T-helper 2 cell (primary cell): ENCODE data around the gene SCUBE3.

ENCODE experiments used
- DNase-seq, 5 experiments: peaks; one replicate each; pipeline versions ENCODE4 v3.0.0 to v3.0.0-alpha.2; 2012 to 2022
- total RNA-seq, 2 donors: gene quantifications; one replicate each; lab custom pipeline; 2026; lab: John Stamatoyannopoulos, UW

Gene SCUBE3
- 0 reads per million in 2 donors for total RNA-seq

DNA sequence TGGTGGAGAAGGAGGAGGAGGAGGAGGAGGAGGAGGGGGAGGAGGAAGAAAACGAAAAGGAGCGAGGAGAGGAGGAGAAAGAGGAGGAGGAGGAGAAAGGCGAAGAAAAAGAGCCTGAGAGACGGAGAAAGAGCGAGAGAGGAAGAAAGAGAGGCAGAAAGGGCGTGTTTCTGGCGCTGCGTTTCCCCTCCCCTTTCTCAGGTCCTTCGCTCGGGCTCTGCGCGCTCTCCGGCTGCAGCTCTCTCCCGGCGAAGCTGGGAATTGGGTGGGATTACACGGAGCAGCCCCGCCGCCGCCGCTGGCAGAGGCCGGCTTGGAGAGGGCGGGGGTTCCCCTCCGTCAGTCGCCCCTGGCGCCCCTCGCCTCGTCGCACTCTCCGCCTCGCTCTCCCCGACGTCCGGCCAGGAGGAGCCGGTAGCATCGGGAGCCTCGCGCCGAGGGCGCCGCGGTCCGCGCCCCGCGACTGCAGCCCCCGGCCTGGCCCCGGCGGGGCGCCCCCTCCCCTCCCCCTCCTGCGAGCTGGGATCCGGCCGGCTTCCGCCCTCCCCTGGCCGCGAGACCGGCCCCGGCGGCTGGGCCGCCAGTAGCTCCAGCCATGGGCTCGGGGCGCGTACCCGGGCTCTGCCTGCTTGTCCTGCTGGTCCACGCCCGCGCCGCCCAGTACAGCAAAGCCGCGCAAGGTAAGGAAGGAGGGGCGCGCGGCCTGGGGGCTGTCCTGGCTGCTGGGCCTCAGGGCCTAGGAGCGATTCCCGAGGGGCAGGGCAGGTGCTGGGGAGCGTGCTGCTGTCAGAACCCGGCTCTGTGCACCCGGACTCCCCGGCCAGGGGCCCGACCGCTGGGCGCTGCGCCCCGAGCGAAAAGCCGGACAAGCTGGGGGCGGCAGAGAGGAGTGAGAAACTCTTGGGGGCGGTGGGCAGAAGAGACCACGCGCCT, at the start of gene SCUBE3:
SCUBE3 (plus strand) TSS at position 133 of the 933 bp plus-strand sequence; CDS start at position 596, 463 bp downstream.
- peak in 1 of 5 experiments; percentile 38 for DNase-seq

DNA sequence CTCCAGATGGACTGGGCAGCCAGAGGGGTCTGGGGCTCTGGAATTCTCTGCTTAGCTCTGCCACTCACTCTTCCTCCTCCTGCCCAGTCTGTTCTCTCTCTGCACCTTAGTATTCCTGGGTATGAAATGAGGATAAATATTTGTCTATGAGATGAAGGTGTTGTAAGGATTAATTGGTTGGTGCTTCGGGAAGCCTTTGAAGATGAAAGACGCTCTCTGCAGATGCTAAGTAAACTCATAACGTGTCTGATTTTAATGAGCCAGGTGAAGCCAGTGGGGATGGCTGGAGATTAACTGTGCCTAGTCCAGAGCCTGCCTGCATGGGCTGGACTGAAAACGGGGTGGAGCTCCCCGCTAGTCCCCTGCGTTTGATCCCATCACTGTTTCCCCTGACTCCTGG, 49.5 kb upstream of the SCUBE3 start:
- no peak for DNase-seq

DNA sequence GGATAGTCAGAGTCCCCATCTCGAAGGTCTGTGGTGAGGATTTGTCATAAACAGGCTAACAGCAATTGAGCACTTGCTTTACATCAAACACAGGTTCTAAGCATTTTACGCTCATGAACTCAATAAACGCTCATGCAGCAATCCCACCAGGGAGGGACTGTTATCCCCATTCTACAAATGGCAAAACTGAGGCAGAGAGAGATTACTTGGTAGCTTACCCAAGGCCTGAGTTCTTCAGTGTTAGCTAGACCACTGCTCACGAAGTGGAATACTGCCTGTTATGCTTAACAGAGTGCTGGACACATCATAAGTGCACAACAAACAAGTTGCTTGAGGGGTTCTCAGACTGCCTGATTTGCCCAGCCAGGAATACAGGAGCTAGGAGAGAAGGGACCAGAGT, 48.9 kb upstream of the SCUBE3 start:
- DNase-seq, result no peak

DNA sequence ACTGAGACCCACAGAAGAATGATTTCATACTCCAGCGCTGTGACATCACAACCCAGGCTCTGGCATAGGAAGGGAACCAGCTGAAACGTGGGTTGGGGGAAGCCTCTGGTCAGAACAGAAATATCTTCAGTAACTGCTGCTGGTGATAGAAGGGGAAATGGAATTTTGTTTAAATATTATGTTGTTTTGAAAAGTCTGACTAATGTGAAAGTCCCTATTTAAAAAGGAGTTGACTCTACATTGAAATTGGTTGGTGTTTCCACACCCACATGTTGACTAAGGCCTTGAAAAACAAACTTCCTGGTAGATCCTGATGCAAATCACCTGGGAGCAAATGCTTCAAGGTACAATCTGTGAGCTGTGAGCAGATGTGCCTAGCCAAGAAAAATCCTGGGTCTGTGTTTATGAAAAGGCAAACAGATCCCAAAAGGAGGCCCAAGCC, 48.1 kb upstream of the SCUBE3 start:
- no peak for DNase-seq

DNA sequence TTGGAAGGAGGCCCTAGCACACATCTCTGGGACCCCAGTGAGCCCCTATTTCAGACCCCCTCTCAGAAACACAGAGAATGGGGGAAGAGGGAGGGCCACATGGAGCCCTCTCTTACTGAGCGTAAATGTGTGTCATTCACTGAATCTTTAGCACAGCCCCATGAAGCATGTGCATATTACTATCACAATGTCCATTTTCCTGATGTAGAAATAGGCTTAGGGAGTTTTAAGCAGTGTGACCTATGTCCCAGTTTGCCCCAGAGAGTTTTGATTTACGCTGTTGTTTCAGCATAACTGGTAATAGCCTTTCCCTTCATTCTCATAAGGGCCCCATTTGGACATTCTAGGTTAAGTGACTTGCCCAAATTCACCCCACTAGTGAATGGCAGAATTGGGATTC, 47.6 kb upstream of the SCUBE3 start:
- no peak for DNase-seq

DNA sequence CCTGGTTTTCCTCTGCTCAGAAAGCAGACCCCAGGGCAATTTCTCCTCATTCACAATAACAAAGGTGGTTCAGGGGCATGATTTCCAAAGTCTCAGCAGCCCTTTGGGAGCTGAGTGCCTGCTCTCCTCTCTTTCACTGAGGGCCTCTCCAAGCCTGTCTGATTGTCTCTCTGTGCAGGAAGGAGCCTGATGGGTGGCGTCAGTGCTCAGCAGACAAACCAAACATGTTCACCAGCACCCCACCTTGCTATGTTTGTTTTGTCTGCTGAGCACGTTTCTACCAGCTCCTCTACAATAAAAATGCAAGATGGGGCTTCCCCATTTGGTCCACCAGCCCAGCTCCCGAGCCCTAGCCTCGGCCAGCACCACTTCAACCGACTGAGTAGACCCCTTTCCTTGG, 47.2 kb upstream of the SCUBE3 start:
- DNase-seq, result no peak

DNA sequence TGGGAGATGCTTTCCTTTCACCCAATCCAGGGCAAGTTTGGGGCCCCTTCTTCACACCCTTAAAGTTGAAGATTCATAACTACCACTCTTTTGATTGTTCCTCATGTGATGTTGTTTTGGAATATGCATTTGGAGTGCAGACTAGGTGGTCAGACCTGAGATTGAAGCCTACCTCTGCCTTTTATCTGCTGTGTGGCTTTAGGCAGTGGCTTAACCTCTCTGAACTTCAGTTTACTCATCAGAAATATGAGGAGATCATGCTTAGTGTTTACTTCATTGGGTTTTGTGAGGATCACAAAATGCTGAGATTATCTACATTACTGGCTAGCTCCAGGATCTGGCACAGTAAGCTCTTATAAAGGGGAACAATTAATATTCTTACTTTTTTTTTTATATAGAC, 46.3 kb upstream of the SCUBE3 start:
- DNase-seq, result no peak

DNA sequence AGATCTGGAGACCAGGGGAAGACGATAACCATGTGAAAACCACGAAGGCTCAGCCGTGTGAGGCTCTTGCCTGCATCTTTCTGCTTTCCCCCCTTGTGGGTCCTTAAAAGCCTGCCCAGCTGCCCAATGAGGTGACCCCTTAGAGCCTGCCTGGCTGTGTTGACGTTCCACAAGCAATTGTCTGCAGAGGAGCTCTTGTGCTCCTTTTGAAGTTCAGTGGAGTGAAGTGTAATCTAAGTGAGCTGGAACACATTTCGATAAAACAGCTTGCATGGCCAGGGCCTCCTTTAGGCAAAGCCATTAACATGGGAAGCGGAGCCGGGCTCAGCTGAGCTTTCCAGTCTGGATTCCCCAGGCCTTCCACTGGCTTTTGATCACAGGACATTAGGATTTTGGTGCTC, 45.3 kb upstream of the SCUBE3 start:
- no peak for DNase-seq

DNA sequence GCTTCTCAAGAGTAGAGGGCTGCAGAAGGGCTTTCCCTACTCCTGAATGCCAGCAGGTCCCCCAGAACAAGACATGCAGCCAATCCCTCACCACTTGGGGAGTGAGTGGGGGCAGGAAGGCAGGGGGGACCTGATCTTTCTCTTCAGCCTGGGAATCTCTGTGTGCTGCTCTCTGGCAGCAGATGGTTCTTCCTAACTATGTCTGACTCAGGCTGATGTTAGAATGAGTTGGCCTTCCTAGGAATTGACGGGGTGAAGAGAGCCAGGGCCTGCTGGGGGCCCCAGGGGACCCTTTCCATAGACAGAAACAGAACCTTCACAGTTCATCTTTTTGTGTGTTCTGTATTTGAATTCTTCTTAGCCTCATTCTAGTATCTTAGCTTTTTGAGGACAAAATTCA, 43.6 kb upstream of the SCUBE3 start:
- no peak for DNase-seq

DNA sequence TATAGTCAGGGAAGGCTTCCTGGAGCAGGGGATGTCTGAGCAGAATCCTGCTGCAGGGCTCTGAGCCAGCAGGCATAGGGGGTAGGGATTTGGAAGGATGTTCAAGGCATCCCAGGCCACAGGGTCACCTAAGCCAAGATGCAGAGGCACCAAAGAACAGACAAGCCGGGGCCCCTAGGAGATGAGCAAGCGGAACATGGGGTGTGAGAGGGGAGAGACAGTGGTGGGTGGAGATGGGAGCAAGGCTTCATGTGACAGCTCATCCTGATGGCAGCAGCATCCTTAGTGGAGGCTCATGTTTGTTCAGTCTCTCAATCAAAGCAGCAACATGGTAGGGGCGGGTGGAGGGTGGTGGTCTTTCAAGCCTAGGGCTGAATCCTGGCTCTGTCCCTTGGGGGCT, 42.9 kb upstream of the SCUBE3 start:
- no peak for DNase-seq

DNA sequence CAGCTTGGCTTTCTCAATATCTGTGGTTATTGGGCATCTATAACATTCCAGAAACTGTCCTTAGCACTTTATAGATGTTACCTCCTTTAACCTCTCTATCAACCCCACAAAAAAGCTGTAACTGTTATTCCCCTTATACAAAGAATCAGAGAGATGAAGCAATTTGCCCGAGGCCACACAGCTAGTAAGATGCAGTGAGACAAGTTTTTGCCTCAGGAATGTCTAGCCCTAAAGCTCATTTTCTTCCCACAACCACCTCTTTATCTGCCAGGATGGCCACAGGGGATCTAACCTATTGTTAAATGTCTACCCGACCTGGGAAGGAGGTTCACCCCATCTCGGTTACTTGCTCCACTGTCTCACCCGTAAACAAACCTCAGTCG, 40.7 kb upstream of the SCUBE3 start:
- no peak for DNase-seq

DNA sequence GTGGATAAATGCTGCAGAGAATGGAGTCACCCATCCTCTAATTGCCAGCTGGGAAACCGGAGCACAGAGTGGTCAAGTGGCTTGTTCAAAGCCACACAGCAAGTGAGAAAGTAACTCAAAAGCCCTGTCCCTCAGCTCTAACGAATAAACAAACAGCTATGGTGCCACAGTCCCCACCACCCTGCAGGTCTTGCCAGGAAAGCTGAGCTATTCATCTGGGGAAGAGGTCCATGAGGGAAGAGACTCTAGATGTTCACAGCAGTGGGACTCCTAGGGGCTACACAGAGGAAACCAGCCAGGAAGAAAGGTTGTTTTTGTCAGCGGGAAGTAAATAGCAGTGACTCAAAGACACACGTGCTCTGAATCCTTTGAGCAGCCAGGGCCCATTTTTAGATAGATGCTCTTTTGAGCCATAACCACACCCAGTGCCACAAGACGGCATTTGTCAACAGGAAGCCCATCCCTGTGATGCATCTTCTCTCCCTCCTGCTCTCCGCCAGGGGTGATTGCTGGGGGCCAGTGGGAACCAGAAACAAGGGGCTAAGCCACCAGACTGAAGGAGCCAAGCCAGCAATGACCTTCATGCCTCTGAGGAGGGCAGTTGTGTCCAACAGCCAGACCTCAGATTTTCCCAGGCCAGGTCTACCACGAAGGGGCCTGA, 40.2 kb upstream of the SCUBE3 start:
- DNase-seq, result peak in 1 of 5 experiments; percentile 52

DNA sequence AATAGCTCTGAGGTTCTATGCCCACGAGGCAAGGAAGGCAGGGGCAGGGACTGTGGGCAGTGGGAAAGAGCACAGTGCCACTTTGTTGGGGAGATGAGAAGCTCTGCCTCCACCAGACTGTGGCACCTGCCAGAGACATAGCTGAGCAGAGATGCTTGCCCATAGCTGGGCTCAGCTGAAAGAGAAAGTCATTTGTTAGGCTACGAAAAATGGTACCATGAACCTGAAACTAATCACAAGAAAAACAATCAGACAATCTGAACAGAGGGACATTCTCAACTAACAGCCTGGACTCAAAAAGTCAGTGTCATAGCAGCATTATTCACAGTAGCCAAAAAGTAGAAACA, 39.7 kb upstream of the SCUBE3 start:
- no peak for DNase-seq

DNA sequence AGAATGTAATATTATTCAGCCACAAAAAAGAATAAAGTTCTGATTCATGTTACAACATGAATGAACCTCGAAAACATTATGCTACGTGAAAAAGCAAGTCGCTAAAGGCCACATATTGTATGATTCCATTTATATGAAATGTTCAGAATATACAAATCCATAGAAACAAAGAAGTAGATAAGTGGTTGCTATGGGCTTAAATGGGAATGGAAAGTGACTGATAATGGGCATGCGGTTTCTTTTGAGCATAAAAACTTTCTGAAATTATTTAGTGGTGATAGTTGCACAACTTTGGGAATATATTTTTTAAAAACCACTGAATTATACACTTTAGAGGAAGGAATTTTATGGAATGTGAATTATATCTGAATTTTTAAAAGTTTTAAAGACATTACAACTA, 39.3 kb upstream of the SCUBE3 start:
- no peak for DNase-seq

DNA sequence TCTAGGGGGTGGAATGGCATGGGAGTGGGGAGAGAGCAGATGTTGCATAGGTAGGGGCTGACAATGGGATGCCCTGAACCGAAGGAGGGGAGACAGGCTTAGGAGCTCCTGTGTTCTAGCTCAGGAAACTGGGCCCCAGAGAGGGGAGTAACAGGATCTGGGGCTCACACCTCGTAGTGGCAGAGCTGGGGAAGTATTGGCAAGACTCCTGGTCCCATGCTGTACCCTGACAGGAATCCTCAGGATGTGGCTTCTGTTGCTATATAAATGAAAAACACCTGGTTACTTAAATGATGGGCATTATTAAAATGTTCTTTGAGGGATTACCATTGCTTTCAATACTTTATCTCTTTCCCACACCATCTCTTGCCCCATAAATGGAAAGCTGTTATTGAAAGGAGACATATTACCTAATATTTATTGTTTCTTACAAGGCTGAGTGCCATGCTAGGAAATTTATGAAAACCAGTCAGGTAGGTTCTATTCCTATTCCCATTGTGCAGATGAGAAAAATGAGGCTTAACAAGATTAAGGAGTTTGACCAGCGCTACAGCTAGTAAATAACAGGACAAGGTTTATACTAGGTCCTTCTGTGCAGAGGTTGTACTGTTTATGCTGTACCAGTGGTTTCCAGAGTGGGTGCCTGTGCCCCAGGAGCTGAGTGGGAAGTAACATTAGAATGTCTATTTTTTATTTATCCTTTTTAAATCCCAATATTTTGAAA, 37.3 kb upstream of the SCUBE3 start:
- no peak for DNase-seq

DNA sequence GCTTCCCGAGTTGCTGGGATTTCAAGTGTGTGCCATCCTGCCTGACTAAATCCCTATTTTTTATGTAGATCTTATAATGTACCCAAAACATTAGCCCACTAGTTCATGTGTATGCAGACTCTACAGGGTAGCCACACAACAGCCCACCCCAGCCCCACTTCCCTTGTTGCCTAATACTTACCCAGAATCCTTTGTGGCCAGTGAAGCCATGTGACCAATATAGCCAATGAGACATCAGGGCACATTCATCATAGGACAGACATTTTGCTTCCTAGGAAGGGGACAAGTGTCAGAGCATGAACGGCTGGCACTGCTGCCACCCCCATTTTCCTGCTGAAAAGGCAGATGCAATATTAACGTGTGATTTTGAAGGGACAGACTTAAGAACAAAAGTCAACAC, 36.6 kb upstream of the SCUBE3 start:
- DNase-seq, result no peak

DNA sequence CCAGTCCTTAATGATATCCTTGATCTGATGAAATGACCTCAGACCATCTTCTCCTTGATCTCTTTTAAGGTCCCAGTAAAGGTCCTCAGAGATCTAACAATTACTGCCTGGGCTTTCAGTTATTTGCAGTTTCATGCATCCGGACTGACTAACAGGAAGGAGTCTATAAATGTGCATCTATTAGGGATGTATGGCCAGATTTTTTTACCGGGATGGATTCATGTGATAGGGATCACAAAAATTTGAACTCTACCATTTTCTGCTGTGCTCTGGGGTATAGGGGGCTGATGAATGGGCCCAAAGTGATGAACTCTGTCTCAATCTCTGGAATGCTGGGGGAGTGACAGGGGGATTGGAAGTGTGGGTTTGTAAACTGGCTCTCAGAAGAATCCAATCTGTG, 36.2 kb upstream of the SCUBE3 start:
- no peak for DNase-seq

DNA sequence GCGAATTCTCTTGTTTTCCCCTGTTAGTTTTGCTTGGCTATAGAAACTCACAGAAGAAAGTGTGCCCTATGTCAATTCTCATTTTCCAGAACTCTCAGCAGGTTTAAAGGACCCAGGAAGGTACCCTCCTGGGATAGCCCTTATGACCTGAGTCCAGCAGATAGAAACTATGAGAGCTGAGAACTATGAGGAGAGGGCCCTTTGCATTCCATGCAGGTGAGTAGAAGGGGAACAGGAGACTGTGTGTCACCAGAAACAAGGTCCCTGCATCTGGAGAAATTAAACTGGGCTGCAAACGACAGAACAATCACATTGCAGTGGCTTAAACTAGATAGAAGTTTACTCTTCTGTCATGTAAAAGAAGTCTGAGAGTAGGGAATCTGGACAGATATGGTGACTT, 35.7 kb upstream of the SCUBE3 start:
- DNase-seq, result no peak

DNA sequence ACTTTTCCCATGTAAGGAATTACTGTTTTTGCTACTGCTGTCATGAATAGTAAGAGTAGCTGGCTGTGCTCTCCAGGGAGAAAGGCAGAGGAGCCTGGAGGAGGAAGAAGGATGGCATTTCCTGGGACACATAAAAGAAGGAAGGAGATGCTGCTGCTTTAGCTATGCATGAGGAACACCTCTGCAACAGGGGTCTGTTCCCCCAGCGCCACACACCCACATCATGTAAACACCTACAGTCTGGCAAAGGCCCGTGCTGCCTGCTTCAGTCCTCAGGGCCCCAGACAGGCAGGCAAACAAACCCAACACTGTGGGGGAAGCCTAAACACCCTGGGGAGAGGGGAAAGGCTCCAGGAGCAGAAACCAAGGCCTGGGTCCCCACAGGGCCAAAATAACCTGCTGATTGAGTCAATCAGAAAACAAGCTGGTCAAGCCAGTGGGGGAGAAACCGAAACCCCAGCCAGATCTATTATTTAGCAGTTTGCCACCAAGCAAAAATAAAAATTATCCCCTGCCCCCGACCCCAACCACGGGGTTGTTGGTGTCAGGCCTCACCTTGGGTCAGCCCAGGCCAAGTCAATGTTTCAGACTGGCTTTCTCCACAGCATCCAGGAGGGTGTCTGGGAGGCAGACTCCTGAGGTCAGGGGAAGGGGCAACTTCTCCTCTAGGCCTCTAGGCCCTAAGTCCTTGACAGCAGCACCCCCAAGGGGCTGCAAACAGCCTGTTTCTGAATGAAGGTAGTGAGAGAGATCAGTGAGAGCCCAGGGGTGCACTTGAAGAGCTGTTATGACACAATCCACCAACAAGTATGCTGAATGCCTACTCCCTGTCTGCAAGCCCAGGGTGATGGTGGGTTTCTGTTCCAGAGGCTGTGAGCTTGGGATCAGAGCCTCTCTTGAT, 34.6 kb upstream of the SCUBE3 start:
- no peak for DNase-seq

DNA sequence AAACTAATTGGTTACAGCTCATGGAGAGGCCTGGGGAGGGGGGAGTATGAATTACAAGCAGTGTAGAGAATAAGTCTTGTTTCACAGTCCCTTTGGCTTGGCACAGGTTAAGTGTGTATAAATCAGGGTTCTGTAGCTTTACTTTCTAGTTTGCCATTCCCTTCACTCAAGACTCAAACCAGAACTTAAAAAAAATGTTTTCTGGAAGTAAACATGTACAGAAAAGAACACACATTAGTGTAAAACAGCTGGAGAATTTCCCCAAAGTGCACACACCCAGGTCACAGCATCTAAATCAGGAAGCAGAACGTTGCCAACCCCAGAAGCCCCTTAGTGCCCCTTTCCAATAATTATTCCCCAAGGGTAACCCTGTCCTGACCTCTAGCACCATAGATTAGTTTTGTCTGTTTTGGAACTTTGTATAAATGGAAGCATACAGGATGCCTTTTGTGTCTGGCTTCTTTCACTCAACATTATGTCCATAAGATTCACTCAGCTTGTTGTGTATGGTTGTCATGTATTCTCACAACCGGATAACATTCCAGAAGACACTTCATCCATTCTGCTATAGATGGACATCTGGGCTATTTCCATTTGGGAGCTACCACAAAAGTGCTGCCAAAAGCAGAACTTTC, 33.7 kb upstream of the SCUBE3 start:
- DNase-seq, result no peak

DNA sequence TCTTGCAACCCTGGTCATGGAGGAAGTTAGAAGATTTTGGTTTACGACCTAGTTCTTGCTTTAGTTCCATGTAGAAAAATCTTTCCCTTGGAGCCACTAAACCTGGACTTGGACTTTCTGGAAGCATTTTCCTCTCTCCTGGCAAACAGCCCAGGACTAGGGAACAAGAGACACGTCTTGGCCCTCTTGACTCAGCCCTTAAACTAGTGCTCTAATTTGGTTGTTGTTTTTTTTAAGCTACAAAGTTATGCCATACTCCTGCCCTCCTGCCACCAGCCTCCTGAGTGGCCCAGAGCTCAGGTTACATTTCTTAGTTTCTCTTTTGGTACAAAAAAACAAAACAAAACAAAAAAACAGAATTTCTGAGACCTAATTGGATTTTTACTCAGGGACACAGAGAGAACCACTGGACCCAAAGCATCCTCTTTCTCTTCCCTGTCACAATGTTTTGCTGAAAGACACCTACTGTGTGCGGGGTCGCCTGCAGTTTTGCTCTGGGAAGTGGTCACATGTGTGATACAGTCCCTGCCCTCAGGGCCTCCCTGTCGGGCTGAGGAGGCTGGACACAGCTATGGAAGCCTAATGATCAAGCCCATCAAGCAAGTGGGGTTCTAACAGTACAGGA, 32.3 kb upstream of the SCUBE3 start:
- DNase-seq, result no peak
